Measurements from ENCODE around the gene EXOC2.

DNA sequence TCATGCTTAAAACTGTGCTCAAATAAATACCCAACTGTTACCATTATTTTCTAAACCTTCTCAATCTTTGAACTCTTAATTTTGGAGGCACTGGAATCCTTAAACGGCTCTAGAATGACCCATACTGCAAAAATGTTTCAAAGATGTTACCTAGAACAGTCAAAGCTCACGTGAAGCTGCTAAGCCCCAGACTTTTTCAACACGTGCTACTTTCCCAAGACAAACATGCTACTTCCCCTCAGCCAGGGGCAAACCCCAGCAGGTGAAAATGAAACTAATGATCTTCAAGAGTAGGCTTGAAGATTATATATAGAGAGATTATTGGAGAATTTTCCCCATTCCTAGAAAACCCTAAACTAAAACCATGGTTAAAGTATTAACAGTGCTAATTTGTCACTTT lies 64.2 kb downstream of the EXOC2 start:
- TF ChIP-seq, protein P1, sequence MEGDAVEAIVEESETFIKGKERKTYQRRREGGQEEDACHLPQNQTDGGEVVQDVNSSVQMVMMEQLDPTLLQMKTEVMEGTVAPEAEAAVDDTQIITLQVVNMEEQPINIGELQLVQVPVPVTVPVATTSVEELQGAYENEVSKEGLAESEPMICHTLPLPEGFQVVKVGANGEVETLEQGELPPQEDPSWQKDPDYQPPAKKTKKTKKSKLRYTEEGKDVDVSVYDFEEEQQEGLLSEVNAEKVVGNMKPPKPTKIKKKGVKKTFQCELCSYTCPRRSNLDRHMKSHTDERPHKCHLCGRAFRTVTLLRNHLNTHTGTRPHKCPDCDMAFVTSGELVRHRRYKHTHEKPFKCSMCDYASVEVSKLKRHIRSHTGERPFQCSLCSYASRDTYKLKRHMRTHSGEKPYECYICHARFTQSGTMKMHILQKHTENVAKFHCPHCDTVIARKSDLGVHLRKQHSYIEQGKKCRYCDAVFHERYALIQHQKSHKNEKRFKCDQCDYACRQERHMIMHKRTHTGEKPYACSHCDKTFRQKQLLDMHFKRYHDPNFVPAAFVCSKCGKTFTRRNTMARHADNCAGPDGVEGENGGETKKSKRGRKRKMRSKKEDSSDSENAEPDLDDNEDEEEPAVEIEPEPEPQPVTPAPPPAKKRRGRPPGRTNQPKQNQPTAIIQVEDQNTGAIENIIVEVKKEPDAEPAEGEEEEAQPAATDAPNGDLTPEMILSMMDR (IDR thresholded peaks at IDR 0.05 in 2 of 3, conservative IDR thresholded peaks at IDR 0.05 in 1 of 3; ENCODE audit: control insufficient read depth in 2 of 3, extremely low read depth in 1 of 3, insufficient read depth in 1 of 3, low read depth in 3 of 3, low read length in 3 of 3): no peak
- TF ChIP-seq ZNF274 (IDR thresholded peaks at IDR 0.05; ENCODE audit: insufficient read depth, insufficient read length) (no peak), POLR2AphosphoS5 (IDR thresholded peaks at IDR 0.05; ENCODE audit: low read length) (no peak)
